ENCODE measurements around the gene MEGF8. TPM values are rescaled to one million over a fixed set of nuclear protein-coding genes. Genes with fewer than 3 reads are reported as not detected.
A peak's percentile ranks its signal among the peaks of the same experiment; 100 is the strongest.

The MEGF8 gene
- total RNA-seq, 1 donor from 2014 or later: 27.9 TPM

DNA sequence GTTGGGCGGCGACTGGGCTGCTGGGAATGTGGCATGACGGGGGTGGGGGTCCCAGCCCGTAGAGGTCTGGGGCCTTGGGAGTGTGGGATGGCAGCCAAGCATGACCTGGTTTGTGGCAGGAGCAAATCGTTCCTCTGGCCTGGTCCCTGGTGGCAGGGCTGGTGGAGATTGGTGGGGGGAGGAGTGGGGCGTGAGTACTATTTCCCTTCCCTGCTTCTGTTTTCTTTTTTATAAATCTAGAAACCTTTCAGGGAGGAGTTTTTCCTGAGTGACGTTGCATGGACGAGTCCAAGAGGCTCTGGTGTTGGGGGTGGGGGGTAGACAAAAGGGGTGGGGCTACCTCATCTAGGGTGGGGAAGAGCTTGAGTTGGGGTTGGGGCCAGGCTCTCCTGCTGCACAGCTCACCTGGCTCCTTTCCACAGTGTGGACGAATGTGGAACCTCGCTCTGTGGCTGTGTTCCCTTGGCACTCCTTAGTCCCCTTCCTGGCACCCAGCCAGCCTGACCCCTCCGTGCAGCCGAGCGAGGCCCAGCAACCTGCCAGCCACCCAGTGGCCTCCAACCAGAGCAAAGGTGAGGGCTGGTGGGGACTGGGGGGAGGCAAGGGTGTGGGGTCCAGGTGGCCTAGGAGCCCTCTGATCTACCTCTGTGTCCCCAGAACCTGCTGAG, 39.0 kb upstream of the MEGF8 start:
- DNase-seq: peak; percentile 73

DNA sequence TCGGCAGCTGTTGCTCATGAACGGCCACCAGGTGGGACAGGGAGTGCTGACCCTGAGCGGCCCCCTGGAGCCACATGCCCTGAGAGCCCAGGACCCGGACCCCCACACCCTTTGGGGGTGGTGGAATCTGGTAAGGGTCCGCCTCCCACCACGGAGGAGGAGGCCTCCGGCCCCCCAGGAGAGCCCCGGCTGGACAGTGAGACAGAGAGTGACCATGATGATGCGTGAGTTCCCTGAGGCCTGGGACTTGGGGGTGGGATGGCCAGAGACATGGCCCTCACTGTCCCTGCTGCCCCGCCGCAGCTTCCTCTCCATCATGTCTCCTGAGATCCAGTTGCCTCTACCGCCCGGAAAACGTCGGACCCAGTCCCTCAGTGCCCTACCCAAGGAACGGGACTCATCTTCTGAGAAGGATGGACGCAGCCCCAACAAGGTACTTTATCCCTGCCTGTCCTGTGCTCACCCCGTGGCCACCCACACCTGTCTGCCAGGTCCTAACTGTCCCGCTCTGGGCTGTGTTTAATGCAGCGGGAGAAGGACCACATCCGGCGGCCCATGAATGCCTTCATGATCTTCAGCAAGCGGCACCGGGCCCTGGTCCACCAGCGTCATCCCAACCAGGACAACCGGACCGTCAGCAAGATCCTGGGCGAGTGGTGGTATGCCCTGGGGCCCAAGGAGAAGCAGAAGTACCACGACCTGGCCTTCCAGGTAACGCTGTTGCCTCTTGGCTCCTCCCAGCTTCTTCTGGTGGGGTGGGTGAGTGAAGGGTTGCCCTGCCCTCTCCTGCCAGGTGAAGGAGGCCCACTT, 38.2 kb upstream of the MEGF8 start:
- no peak for DNase-seq

DNA sequence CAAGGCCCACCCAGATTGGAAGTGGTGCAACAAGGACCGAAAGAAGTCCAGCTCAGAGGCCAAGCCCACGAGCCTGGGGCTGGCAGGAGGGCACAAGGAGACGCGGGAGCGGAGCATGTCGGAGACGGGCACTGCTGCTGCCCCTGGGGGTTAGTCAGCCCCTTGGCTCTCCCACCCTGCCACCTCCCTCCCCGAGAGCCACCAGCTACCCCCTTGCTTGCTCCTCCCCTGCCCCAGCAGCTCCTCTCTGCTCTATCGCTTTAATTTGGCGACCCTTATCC, 37.7 kb upstream of the MEGF8 start:
- no peak for DNase-seq

DNA sequence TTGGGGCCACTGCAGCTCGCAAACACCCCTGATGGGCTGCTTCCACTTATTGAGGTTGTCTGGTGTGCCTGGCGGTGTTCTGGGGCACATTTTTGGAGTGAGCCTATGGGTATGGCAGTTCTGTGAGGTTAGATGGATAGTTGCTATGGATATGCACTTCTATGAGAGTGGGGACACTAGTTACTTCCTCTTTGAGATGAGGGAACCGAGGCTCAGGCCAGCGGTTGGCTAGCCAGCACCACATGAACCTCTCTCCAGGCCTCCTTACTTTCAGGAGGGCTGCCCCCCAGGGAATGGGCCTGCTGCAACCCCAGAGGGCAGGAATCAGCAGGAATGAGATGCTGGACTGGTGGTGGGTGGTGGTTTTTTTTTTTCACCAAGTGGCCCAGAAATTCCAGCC, 37.0 kb upstream of the MEGF8 start:
- DNase-seq: no peak

GRCh38 chr19:42288881-42289555, 36.4 kb upstream of the MEGF8 start:
- no peak for DNase-seq

DNA sequence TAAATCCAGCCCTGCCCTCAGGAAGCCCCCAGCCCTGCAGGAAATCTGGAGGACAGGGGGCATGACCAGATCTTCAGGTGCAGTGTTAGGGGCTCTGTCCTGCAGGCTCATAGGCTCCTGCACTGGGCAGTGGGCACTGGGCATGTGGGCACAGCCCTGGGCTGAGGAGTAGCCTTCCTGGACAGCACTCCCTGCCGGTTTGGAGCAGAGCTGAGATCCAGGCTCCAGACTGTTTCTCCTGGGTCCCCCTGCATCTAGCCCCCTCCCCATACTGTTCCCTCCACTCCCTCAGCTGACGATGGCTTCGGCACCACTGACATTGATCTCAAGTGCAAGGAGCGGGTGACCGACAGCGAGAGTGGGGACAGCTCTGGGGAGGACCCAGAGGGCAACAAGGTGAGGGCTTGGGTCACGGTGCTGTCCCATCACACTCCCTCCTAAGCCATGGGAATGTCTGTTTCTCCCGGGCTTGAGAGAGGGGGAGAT, 35.8 kb upstream of the MEGF8 start:
- DNase-seq: no peak

DNA sequence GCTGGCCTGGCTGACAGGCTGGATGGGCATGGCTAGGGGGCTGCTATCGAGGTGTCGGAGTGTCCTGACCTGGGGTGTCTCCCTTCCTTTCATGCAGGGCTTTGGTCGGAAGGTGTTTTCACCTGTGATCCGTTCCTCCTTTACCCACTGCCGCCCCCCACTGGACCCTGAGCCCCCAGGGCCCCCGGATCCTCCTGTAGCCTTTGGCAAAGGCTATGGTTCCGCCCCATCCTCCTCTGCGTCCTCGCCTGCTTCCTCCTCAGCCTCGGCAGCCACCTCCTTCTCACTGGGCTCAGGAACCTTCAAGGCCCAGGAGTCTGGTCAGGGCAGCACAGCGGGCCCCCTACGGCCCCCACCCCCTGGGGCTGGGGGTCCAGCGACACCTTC, 35.3 kb upstream of the MEGF8 start:
- DNase-seq: no peak

- no peak for DNase-seq
These were observed 34.7 kb upstream of the MEGF8 start for GRCh38 chr19:42290523-42291434.

- no peak for DNase-seq
These were observed 34.0 kb upstream of the MEGF8 start for GRCh38 chr19:42291435-42291810.

DNA sequence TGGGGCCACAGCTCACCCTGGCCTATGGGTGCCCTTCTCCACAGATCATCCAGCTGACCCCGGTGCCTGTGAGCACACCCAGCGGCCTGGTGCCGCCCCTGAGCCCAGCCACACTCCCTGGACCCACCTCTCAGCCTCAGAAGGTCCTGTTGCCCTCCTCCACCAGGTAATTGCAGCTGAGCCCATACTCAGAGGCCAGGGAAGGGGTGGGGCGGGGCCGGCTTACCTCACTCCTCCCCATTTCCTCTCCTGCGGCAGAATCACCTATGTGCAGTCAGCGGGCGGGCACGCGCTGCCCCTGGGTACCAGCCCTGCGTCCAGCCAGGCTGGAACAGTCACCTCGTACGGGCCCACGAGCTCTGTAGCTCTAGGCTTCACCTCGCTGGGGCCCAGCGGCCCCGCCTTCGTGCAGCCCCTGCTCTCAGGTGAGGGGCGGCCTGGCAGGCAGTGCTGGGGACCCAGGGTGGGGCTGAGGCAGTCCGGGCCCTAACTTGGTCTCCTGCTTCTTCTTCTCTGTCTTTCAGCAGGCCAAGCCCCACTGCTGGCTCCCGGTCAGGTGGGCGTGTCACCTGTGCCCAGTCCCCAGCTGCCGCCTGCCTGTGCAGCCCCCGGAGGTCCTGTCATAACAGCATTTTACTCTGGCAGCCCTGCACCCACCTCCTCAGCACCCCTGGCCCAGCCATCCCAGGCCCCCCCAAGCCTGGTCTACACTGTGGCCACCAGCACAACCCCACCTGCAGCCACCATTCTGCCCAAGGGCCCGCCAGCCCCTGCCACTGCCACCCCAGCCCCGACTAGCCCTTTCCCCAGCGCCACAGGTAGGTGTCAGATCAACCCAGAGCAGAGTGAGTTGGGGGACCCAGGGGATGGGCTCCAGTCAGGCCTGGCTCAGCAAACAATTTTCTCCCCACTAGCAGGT, 33.1 kb upstream of the MEGF8 start:
- DNase-seq: no peak

DNA sequence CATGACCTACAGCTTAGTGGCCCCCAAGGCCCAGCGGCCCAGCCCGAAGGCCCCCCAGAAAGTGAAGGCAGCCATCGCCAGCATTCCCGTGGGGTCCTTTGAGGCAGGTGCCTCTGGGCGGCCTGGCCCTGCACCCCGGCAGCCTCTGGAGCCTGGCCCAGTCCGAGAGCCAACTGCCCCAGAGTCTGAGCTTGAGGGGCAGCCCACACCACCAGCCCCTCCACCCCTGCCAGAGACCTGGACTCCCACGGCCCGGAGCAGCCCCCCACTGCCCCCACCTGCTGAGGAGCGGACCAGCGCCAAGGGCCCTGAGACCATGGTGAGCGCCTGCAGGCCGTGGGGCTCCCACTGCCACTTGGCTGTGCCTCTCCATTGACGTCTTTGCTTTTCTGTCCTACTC, 32.5 kb upstream of the MEGF8 start:
- DNase-seq: no peak

DNA sequence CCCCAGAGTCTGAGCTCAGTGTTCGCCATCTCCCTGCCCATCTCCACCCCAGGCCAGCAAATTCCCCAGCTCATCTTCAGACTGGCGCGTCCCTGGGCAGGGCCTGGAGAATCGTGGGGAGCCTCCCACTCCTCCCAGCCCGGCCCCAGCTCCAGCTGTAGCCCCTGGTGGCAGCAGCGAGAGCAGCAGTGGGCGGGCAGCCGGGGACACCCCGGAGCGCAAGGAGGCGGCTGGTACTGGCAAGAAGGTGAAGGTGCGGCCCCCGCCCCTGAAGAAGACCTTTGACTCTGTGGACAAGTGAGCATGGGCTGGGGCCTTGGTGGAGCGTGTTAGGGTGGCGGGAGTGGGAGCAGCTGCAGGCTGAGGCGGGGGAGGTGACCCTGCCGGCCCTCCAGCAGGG, 31.9 kb upstream of the MEGF8 start:
- DNase-seq: no peak

- no peak for DNase-seq
These were observed 31.5 kb upstream of the MEGF8 start for GRCh38 chr19:42293948-42294347.

- no peak for DNase-seq
These were observed 30.8 kb upstream of the MEGF8 start for GRCh38 chr19:42294471-42295137.

DNA sequence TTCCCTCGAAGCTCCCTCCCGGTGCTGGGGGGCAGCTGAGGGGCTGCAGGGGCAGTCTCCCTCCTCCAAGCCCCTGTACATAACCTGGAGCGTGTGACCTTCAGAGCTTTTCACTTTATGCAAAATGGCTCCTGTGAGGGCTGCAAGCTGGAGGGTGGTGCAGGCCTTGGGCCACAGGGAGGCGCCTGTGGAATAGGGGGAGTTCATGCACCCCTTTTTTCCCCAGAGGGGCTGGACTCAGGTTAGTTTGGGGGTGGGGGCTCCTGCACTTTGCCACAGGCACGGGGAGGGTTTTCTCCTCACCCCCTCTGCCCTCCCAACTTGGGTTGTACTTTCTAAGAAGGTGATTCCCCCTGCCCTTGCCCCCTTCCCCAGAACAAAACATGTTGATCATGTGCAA, 30.1 kb upstream of the MEGF8 start:
- DNase-seq: no peak

- DNase-seq: peak; percentile 87
These were observed 29.5 kb upstream of the MEGF8 start for GRCh38 chr19:42295831-42296525.

DNA sequence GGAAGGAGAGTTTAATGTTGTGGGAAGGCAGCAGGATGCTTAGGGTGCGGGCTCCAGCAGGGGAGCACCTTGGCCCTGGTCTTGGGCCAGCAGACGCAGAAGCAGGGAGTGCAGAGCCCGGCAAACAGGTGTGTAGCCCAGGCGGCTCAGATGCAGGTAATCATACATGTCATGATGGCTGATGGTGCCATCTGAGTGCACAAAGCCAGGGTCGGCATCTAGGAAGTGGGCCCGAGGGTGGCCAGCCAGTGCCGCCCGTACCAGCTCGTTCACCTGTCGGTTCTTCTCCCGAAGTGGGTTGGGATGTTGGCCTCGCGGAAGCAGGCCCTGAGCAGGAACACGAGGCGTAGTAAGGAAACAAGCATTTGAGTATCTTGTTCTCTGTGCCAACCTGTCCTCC, 28.4 kb upstream of the MEGF8 start:
- DNase-seq: no peak

- no peak for DNase-seq
These were observed 23.7 kb upstream of the MEGF8 start, which contains the start of gene PRR19 for GRCh38 chr19:42301646-42302203. Gene PRR19 (plus strand): TSS chr19:42302132. CDS start chr19:42309585, 7,453 bp downstream.

- DNase-seq: no peak
These were observed 22.4 kb upstream of the MEGF8 start for GRCh38 chr19:42303101-42303464.

DNA sequence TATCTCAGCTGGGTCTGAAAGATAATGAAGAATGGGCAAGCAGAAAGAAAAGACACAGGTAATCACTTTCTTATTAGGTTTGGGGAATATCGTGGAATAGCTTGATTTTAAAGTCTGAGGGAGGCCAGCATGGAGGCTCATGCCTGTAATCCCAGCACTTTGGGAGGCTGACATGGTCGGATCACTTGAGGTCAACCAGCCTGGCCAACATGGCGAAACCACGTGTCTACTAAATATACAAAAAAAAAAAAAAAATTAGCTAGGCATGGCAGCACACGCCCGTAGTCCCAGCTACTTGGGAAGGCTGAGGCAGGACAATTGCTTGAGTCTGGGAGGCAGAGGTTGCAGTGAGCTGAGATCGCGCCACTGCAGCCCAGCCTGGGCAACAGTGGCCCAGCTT, 21.6 kb upstream of the MEGF8 start:
- no peak for DNase-seq

Measured in tongue (tissue), 2 donors.